PFSK-1 (cell line): ENCODE data around the gene SIL1.

Experiments
- POLR2AphosphoS5 ChIP-seq: IDR thresholded peaks from 2 replicates; pipeline ENCODE4 v1.6.1; 2012; ENCODE audit warnings: low read depth, mild to moderate bottlenecking, control low read depth, low read length, moderate library complexity
- SIN3A ChIP-seq: IDR thresholded peaks from 2 replicates; pipeline ENCODE4 v1.6.1; 2012; ENCODE audit warnings: mild to moderate bottlenecking, low read length, moderate library complexity, borderline replicate concordance; ENCODE audit not compliant: insufficient read depth
- TAF1 ChIP-seq: IDR thresholded peaks from 2 replicates; pipeline ENCODE4 v1.6.1; 2012; ENCODE audit warnings: low read length, control low read depth, borderline replicate concordance; ENCODE audit not compliant: insufficient read depth
- TF ChIP-seq, protein P1 (sequence below), 2 experiments: IDR thresholded peaks; 2 replicates each; pipeline versions ENCODE4 v1.6.1 to v1.8.0; 2011 to 2012; ENCODE audit warnings: low read depth in 2 of 2, low read length in 2 of 2, control low read depth in 1 of 2, inconsistent platforms in 1 of 2, mild to moderate bottlenecking in 1 of 2, moderate library complexity in 1 of 2; ENCODE audit not compliant: insufficient read depth in 1 of 2

DNA sequence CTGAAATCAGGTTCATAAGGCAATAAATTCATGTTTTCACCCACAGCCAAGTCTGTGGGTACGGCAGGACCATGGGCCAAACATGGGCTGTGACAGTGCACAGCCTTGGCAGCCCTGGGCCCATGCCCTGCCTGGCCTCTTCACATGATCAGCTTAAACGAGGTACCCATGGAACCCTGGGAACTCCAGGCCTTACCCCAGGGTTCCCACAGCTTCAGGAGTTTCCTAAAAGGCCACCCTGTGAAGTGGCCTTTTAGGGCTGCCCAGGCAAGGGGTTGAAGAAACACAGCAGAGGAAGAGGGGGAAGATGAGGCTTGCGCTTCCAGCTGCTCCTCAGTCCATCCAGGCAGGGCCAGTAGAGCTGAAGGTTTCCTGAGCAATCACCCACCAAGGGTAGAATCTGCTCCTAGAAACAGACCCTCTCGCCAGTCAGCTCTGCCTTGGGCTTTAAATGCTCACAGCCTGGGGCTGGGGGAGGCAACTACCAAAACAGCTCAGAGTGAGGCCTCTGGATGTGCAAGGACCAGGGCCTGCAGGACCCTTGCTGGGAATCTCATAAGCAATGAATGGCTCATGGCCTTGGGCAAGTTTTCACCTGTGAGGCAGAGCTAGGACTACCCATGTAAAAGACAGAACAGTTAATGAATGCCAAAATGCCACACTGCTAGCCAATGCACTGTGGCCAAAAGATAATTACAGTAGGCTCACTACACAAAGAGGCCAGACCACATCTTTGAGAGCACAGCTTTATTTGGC is 243.7 kb downstream of the SIL1 start:
- TF ChIP-seq TAF1, result no peak
- TF ChIP-seq, protein P1, sequence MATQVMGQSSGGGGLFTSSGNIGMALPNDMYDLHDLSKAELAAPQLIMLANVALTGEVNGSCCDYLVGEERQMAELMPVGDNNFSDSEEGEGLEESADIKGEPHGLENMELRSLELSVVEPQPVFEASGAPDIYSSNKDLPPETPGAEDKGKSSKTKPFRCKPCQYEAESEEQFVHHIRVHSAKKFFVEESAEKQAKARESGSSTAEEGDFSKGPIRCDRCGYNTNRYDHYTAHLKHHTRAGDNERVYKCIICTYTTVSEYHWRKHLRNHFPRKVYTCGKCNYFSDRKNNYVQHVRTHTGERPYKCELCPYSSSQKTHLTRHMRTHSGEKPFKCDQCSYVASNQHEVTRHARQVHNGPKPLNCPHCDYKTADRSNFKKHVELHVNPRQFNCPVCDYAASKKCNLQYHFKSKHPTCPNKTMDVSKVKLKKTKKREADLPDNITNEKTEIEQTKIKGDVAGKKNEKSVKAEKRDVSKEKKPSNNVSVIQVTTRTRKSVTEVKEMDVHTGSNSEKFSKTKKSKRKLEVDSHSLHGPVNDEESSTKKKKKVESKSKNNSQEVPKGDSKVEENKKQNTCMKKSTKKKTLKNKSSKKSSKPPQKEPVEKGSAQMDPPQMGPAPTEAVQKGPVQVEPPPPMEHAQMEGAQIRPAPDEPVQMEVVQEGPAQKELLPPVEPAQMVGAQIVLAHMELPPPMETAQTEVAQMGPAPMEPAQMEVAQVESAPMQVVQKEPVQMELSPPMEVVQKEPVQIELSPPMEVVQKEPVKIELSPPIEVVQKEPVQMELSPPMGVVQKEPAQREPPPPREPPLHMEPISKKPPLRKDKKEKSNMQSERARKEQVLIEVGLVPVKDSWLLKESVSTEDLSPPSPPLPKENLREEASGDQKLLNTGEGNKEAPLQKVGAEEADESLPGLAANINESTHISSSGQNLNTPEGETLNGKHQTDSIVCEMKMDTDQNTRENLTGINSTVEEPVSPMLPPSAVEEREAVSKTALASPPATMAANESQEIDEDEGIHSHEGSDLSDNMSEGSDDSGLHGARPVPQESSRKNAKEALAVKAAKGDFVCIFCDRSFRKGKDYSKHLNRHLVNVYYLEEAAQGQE (IDR thresholded peaks at IDR 0.05; ENCODE audit: insufficient read depth in 1 of 2, low read depth in 2 of 2, low read length in 2 of 2), result no peak
- TF ChIP-seq POLR2AphosphoS5, result no peak
- TF ChIP-seq SIN3A, result no peak
